ENCODE data around the gene ZBTB32.

Gene ZBTB32

GRCh38 chr19:35716801-35717664 is 12.7 kb downstream of the ZBTB32 start (continued):
- 0 out of 2 replicates have a peak, but pooled peaks have one; percentile 2 for TF ChIP-seq ZNF677 (tag by site-specific recombination; IDR thresholded peaks at IDR 0.05)
- TF ChIP-seq ZNF366 (tag by site-specific recombination; conservative IDR thresholded peaks at IDR 0.05), result peak; percentile 60
- TF ChIP-seq HOXA7 (CRISPR knock-in tag; IDR thresholded peaks at IDR 0.05; ENCODE audit: borderline replicate concordance), result no peak
- TF ChIP-seq, protein P1, sequence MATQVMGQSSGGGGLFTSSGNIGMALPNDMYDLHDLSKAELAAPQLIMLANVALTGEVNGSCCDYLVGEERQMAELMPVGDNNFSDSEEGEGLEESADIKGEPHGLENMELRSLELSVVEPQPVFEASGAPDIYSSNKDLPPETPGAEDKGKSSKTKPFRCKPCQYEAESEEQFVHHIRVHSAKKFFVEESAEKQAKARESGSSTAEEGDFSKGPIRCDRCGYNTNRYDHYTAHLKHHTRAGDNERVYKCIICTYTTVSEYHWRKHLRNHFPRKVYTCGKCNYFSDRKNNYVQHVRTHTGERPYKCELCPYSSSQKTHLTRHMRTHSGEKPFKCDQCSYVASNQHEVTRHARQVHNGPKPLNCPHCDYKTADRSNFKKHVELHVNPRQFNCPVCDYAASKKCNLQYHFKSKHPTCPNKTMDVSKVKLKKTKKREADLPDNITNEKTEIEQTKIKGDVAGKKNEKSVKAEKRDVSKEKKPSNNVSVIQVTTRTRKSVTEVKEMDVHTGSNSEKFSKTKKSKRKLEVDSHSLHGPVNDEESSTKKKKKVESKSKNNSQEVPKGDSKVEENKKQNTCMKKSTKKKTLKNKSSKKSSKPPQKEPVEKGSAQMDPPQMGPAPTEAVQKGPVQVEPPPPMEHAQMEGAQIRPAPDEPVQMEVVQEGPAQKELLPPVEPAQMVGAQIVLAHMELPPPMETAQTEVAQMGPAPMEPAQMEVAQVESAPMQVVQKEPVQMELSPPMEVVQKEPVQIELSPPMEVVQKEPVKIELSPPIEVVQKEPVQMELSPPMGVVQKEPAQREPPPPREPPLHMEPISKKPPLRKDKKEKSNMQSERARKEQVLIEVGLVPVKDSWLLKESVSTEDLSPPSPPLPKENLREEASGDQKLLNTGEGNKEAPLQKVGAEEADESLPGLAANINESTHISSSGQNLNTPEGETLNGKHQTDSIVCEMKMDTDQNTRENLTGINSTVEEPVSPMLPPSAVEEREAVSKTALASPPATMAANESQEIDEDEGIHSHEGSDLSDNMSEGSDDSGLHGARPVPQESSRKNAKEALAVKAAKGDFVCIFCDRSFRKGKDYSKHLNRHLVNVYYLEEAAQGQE (tag by site-specific recombination; IDR thresholded peaks at IDR 0.05), result peak; percentile 94
- peak; percentile 82 for TF ChIP-seq ZNF660 (tag by site-specific recombination; IDR thresholded peaks at IDR 0.05)
- TF ChIP-seq, protein P2, sequence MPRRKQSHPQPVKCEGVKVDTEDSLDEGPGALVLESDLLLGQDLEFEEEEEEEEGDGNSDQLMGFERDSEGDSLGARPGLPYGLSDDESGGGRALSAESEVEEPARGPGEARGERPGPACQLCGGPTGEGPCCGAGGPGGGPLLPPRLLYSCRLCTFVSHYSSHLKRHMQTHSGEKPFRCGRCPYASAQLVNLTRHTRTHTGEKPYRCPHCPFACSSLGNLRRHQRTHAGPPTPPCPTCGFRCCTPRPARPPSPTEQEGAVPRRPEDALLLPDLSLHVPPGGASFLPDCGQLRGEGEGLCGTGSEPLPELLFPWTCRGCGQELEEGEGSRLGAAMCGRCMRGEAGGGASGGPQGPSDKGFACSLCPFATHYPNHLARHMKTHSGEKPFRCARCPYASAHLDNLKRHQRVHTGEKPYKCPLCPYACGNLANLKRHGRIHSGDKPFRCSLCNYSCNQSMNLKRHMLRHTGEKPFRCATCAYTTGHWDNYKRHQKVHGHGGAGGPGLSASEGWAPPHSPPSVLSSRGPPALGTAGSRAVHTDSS (tag by site-specific recombination; IDR thresholded peaks at IDR 0.05), result peak; percentile 48; the same call in 1 of the 2 replicates
- no peak for TF ChIP-seq GLI4 (tag by site-specific recombination; IDR thresholded peaks at IDR 0.05)
- TF ChIP-seq REPIN1 (tag by site-specific recombination; IDR thresholded peaks at IDR 0.05; ENCODE audit: low read depth), result peak; percentile 96; the same call in 1 of the 2 replicates
- peak; percentile 70; the same call in 1 of the 2 replicates for TF ChIP-seq ZNF121 (tag by site-specific recombination; IDR thresholded peaks at IDR 0.05)
- peak; percentile 82 for TF ChIP-seq ZBTB48 (tag by site-specific recombination; IDR thresholded peaks at IDR 0.05)
- no peak for TF ChIP-seq ZNF658 (tag by site-specific recombination; IDR thresholded peaks at IDR 0.05)
- TF ChIP-seq ZNF280C (tag by site-specific recombination; IDR thresholded peaks at IDR 0.05), result no peak
- no peak for TF ChIP-seq ZNF549 (tag by site-specific recombination; IDR thresholded peaks at IDR 0.05)
- peak; percentile 96 for TF ChIP-seq ZBTB11 (tag by site-specific recombination; conservative IDR thresholded peaks at IDR 0.05; ENCODE audit: low read depth)
- 0 out of 2 replicates have a peak, but pooled peaks have one; percentile 32 for TF ChIP-seq ZNF10 (tag by site-specific recombination; IDR thresholded peaks at IDR 0.05)
- TF ChIP-seq, protein P3, sequence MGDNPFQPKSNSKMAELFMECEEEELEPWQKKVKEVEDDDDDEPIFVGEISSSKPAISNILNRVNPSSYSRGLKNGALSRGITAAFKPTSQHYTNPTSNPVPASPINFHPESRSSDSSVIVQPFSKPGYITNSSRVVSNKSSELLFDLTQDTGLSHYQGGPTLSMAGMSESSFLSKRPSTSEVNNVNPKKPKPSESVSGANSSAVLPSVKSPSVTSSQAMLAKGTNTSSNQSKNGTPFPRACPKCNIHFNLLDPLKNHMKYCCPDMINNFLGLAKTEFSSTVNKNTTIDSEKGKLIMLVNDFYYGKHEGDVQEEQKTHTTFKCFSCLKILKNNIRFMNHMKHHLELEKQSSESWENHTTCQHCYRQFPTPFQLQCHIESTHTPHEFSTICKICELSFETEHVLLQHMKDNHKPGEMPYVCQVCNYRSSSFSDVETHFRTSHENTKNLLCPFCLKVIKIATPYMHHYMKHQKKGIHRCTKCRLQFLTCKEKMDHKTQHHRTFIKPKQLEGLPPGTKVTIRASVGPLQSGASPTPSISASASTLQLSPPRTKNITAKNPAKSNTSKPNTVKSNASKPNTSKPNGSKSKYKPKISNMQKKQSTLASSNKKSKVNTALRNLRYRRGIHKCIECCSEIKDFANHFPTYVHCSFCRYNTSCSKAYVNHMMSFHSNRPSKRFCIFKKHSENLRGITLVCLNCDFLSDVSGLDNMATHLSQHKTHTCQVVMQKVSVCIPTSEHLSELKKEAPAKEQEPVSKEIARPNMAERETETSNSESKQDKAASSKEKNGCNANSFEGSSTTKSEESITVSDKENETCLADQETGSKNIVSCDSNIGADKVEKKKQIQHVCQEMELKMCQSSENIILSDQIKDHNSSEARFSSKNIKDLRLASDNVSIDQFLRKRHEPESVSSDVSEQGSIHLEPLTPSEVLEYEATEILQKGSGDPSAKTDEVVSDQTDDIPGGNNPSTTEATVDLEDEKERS (tag by site-specific recombination; IDR thresholded peaks at IDR 0.05), result no peak
- TF ChIP-seq ZNF184 (tag by site-specific recombination; IDR thresholded peaks at IDR 0.05), result no peak
- TF ChIP-seq, protein P4, sequence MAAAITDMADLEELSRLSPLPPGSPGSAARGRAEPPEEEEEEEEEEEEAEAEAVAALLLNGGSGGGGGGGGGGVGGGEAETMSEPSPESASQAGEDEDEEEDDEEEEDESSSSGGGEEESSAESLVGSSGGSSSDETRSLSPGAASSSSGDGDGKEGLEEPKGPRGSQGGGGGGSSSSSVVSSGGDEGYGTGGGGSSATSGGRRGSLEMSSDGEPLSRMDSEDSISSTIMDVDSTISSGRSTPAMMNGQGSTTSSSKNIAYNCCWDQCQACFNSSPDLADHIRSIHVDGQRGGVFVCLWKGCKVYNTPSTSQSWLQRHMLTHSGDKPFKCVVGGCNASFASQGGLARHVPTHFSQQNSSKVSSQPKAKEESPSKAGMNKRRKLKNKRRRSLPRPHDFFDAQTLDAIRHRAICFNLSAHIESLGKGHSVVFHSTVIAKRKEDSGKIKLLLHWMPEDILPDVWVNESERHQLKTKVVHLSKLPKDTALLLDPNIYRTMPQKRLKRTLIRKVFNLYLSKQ (tag by site-specific recombination; IDR thresholded peaks at IDR 0.05; ENCODE audit: borderline replicate concordance), result no peak; the same call in 1 of the 2 replicates
- TF ChIP-seq, protein P5, sequence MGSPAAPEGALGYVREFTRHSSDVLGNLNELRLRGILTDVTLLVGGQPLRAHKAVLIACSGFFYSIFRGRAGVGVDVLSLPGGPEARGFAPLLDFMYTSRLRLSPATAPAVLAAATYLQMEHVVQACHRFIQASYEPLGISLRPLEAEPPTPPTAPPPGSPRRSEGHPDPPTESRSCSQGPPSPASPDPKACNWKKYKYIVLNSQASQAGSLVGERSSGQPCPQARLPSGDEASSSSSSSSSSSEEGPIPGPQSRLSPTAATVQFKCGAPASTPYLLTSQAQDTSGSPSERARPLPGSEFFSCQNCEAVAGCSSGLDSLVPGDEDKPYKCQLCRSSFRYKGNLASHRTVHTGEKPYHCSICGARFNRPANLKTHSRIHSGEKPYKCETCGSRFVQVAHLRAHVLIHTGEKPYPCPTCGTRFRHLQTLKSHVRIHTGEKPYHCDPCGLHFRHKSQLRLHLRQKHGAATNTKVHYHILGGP (tag by site-specific recombination; IDR thresholded peaks at IDR 0.05), result no peak
- TF ChIP-seq ZBTB21 (tag by site-specific recombination; IDR thresholded peaks at IDR 0.05), result peak; percentile 80; the same call in 1 of the 2 replicates
- TF ChIP-seq ZNF555 (tag by site-specific recombination; conservative IDR thresholded peaks at IDR 0.05), result no peak

Data from HEK293 (cell line).